ENCODE data around the gene MAP1B.

MAP1B gene

DNA sequence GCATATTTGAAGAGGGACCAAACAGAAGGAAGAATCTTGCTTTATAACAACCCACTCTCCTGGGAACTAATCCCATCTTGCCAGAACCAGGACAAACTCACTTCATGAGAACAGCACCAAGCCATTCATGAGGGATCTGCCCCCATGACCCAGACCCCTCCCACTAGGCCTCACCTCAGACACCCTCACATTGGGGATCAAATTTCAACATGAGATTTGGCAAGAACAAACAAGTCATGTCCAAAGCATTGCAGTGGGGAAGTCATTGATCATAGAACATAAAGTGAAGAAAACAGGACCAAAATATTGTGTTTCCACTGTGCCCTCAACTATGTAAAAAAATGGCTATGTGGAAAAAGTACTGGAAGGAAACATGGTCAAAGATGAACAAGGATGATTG lies 43.9 kb downstream of the MAP1B start:
- TF ChIP-seq, protein P1, sequence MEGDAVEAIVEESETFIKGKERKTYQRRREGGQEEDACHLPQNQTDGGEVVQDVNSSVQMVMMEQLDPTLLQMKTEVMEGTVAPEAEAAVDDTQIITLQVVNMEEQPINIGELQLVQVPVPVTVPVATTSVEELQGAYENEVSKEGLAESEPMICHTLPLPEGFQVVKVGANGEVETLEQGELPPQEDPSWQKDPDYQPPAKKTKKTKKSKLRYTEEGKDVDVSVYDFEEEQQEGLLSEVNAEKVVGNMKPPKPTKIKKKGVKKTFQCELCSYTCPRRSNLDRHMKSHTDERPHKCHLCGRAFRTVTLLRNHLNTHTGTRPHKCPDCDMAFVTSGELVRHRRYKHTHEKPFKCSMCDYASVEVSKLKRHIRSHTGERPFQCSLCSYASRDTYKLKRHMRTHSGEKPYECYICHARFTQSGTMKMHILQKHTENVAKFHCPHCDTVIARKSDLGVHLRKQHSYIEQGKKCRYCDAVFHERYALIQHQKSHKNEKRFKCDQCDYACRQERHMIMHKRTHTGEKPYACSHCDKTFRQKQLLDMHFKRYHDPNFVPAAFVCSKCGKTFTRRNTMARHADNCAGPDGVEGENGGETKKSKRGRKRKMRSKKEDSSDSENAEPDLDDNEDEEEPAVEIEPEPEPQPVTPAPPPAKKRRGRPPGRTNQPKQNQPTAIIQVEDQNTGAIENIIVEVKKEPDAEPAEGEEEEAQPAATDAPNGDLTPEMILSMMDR (IDR thresholded peaks at IDR 0.05; ENCODE audit: insufficient read depth, missing control alignments) = no peak
- DNase-seq (ENCODE audit: insufficient read length, low spot score) (no peak), FAIRE-seq (no peak)

DNA sequence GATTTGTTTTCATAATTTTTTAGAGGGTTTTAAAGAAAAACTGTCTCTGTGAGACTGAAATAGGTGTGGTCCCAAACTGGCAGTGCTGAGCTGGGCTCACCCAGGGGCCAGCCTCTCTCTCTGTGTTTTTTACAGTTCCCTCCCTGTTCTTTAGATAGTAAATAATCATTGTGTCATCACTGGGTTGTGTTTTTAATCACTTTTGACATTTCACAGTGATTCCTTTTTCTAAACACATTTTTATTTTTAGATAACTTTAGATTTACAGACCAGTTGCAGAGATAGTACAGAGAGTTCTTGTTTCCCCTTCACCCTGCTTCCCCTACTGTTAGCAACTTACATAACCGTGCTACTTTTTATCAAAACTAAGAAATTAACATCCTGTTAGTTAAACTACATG lies 44.4 kb downstream of the MAP1B start:
- TF ChIP-seq, protein P1 (IDR thresholded peaks at IDR 0.05; ENCODE audit: insufficient read depth, missing control alignments) = no peak
- no peak for DNase-seq (ENCODE audit: insufficient read length, low spot score)
- no peak for FAIRE-seq

DNA sequence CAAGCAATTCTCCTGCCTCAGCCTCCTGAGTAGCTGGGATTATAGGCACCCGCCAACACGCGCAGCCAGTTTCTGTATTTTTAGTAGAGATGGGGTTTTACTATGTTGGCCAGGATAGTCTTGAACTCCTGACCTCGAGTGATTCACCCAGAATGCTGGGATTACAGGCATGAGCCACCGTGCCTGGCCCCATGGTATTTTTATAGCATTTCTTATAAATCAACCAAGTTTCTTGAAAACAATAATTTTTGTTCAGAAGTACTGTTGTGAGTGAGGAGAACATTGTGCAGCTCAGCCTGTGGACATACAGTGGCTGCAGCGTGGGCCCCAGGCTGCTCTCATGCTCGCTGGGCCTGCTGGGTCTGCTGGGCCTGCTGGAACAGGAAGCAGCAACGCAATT lies 45.3 kb downstream of the MAP1B start:
- TF ChIP-seq, protein P1 (IDR thresholded peaks at IDR 0.05; ENCODE audit: insufficient read depth, missing control alignments) = no peak
- no peak for FAIRE-seq

DNA sequence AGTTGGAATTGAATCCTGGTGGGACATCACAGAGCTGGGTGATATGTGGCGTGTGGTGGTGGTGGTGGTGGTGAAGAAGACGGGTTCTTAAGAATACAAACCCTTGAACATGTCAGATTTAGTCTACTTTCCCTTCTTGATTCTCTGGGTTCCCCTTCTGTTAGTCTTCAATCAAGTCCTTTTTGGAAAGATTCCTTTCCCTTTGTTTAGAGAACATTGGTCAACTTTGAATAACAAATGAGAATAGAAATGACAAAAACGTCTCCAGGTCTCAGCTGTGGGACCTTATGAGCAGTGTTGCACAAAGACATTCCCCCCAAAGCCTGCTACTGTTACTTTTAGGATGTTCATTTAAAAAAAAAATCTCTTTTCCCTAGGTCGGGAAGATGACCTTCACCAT lies 46.3 kb downstream of the MAP1B start:
- DNase-seq (ENCODE audit: insufficient read length, low spot score) = no peak
- TF ChIP-seq, protein P1 (IDR thresholded peaks at IDR 0.05; ENCODE audit: insufficient read depth, missing control alignments) = no peak
- no peak for FAIRE-seq

More for the DNA sequence above, 45.3 kb downstream of the MAP1B start:
- DNase-seq (ENCODE audit: insufficient read length, low spot score) = no peak

DNA sequence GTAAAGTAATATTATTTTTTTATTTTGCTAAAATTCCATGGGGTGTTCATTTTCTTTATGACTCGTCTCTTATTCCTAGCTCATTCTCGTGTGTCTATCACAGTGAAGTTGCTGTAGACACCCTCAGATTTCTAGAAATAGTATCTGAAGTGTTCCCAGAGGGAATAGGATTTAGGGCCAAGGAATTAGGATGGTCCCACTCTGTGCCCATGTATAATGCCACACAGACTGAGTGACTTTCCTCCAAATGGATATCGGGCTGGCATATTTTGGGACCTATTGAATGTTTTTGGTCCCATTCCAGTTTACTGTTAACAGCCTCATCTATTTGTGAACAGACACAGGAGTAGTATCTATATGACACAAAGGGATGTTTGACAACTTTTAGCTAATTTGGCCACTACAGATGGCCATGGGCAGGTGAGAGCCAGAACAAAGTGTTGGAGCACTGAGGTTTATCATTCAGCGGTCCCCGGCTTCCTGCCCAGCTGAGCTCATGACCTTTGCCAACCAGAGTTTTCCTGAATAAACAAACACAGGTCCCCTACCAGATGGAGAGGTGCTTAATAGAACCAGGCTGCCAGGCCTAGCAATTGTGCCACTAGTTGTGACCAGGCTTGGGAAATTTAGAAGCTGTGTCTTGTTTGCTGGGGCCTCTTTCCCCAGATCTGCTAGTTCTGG lies 46.9 kb downstream of the MAP1B start:
- FAIRE-seq (no peak), DNase-seq (ENCODE audit: insufficient read length, low spot score) (no peak)
- TF ChIP-seq, protein P1 (IDR thresholded peaks at IDR 0.05; ENCODE audit: insufficient read depth, missing control alignments) = no peak

DNA sequence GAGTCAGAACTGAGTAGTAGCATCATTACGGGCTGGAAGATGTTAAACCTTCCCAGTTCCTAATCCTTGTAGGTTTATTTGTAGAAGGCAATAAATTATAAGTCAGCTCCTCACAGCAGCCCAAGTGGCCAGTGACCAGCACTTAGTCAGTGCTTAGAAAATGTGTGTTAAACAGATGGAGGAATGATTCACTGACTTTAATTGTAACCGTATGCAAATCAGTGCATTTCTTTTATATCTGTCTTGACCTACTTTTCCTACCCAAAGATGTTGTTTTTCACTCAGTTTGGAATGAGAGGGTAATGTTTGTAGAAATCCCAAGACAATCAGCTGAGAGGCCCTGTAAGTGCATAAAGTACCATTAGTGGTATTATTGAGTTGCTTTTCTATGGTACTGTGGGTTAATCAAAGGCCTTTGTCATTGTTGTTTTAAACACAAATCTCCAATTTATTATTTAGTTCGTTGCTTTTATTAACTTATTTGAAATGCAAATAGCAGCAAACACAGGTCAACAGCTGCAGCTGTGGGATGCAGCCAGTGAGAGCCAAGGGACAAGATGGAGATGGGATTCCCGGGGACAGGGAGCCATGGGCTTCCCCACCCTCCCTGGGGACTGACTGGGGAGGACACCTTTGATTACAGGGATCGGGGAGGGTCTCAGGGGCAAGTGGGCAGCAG lies 49.8 kb downstream of the MAP1B start:
- TF ChIP-seq, protein P1 (IDR thresholded peaks at IDR 0.05; ENCODE audit: insufficient read depth, missing control alignments) = no peak
- FAIRE-seq = no peak

DNA sequence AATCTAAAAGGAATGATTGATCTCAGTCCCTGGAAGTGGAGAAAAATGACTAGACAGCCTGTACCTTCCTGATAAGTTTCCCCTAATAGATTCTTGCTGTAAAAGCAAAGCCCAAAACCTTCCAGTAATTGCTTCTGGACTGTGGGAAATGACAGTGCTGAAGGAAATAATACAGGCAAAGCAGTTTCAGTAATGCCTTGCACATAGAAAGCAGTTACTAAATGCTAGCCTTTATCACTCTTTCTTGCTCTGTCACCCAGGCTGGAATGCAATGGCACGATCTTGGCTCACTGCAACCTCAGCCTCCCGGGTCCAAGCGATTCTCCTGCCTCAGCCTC lies 50.3 kb downstream of the MAP1B start:
- DNase-seq (ENCODE audit: insufficient read length, low spot score) (no peak), FAIRE-seq (no peak)
- TF ChIP-seq, protein P1 (IDR thresholded peaks at IDR 0.05; ENCODE audit: insufficient read depth, missing control alignments) = no peak

More for the DNA sequence above, 49.8 kb downstream of the MAP1B start:
- DNase-seq (ENCODE audit: insufficient read length, low spot score) = no peak

All from D721Med (cell line).